IPS-11a (cell line): ENCODE results near the gene ACTN3.
"Not testable (repeated sequence)": the region's sequence is repeated elsewhere in the genome, so short reads cannot be mapped to it uniquely, and the experiment has no call there.

Source experiments
- H3K4me3 ChIP-seq: one replicate; pipeline ENCODE4 v1.5.1; 2013; ENCODE audit warnings: low read depth, low read length, control low read depth

ACTN3 gene

GRCh38 chr11:66593303-66593635 is 46.6 kb downstream of the ACTN3 start:
- H3K4me3 ChIP-seq: peak overlapping the region; percentile 60

DNA sequence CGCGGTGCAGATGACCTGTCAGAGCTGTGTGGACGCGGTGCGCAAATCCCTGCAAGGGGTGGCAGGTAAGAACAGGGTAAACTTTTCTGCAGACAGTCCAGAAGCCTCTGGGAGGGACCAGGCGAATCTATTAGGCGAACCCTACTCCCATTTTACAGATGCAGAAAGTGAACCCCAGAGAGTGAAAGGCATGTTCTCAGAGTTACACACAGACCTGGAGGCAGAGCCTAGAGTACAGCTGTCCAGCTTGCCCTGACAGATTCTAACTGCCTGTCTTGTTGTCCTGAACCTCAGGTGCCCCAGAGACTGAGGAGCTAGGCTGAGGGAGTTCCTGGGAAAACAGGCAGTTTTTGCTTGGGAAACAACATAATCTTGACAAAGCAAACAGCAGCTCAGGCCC is 46.9 kb downstream of the ACTN3 start:
- H3K4me3 ChIP-seq: peak overlapping the region; percentile 60

DNA sequence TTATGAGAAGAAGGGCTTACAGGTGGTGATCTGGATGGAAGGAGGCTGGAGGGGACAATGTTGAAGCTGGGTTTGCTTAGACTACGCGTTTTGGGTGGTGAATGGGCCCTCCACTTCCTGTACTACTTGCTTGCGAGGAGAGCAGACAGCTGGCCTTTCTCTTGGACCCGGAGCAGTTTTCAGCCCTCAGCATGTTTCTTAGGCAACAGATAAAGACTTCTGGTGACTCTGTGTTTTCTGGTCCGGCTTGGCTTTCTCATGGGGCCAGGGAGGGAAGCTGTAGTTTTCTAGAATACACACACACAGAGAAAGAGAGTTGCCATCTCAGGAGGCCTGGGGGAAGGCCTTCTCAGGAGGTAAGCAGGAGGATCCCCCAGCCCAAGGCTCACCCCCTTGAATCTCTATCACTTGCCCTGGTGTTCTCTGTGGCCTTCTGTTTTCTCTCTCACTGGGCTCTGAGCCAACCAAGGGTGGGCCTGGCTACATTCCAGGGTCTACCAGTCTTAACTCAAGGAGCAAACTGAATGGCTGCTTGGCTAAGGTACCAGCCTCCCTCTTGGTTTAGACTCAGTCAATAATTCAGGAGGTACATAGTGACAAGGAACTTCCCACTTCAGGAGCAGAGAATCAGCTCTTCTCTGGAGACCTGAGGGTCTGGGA is 48.7 kb downstream of the ACTN3 start:
- H3K4me3 ChIP-seq: no peak overlapping the region

- no peak overlapping the region for H3K4me3 ChIP-seq
Measured at GRCh38 chr11:66598993-66599392, 52.3 kb downstream of the ACTN3 start.

DNA sequence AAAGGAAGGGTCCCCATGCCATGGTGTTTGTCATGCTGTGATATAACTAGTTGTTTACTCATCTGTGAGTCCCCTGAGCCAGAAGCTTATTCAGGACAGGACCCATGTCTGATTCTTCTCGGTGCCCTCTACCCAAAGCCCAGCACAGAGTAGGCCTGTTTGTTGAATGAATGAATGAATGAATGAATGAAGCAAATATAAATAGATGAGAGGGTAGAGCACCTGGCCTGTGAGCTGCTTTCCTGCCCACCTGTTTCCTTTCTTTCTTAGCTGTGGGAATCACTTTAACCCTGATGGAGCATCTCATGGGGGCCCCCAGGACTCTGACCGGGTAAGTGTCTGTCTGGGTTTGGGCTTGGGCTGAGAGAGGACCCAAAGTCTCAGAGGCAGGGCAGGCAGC is 53.5 kb downstream of the ACTN3 start:
- no peak overlapping the region for H3K4me3 ChIP-seq

- no peak overlapping the region for H3K4me3 ChIP-seq
Measured at GRCh38 chr11:66600631-66601233, 54.0 kb downstream of the ACTN3 start.

GRCh38 chr11:66603072-66603471 is 56.4 kb downstream of the ACTN3 start:
- H3K4me3 ChIP-seq: no peak overlapping the region

DNA sequence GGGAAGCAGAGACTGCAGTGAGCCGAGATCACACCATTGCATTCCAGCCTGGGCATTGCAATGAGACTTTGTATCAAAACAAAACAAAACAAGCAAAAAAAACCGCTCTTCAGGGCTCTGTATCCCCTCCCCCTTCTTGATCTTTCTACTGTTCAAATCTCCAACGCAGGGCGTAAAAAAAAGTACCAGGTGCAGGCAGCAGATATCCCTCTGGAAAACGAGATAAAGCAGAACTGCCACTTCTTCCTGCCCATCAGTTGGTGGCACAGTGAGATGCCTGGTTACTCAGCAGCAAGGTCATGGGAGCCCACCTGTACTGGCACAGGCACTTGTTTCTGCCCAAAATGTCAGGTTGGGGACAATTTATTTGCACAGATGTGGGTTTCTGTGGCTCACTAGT is 57.5 kb downstream of the ACTN3 start:
- H3K4me3 ChIP-seq: no peak overlapping the region

GRCh38 chr11:66606608-66607007 is 59.9 kb downstream of the ACTN3 start:
- not testable (repeated sequence) for H3K4me3 ChIP-seq

- no peak overlapping the region for H3K4me3 ChIP-seq
Measured at GRCh38 chr11:66607126-66607834, 60.6 kb downstream of the ACTN3 start.

GRCh38 chr11:66609721-66610617 is 63.3 kb downstream of the ACTN3 start:
- no peak overlapping the region for H3K4me3 ChIP-seq

GRCh38 chr11:66612458-66612857 is 65.8 kb downstream of the ACTN3 start:
- H3K4me3 ChIP-seq: no peak overlapping the region
